ENCODE measurements around the gene RBBP8NL. TPM values are rescaled to one million over a fixed set of nuclear protein-coding genes. Genes with fewer than 3 reads are reported as not detected.

Gene RBBP8NL
- not detected in 2 replicates for total RNA-seq

GRCh38 chr20:62427172-62428001, at the start of gene RBBP8NL:
TSS of gene RBBP8NL (minus strand) at chr20:62427539. CDS start at chr20:62419647, 7,892 bp downstream.

GRCh38 chr20:62475772-62476055, 48.4 kb upstream of the RBBP8NL start, which contains the start of gene GATA5:
TSS of gene GATA5 (minus strand) at chr20:62475995. CDS start at chr20:62475521, 474 bp downstream.

GRCh38 chr20:62407221-62407992, 19.9 kb downstream of the RBBP8NL start, which contains the start of gene CABLES2:
TSS of gene CABLES2 (minus strand) at chr20:62407285. CDS start at chr20:62407276, 9 bp downstream.

GRCh38 chr20:62386383-62387218, 40.7 kb downstream of the RBBP8NL start, which contains the start of gene RPS21:
TSS of gene RPS21 (plus strand) at chr20:62387103. CDS start at chr20:62387339, 236 bp downstream.

GRCh38 chr20:62367136-62367632, 60.2 kb downstream of the RBBP8NL start, which contains the start of gene LAMA5:
TSS of gene LAMA5 (minus strand) at chr20:62367312. CDS start at chr20:62367245, 67 bp downstream.

Other genes with a start within 250 kb of the RBBP8NL start
- 14.7 and 33.3 TPM in 2 replicates for gene MTG2, start 244.5 kb downstream of the RBBP8NL start, total RNA-seq
- gene HRH3, start 207.3 kb downstream of the RBBP8NL start, total RNA-seq = not detected in 2 replicates
- 27.6 and 28.5 TPM in 2 replicates for gene OSBPL2, start 189.0 kb downstream of the RBBP8NL start, total RNA-seq
- 61.3 and 62.5 TPM in 2 replicates for gene ADRM1, start 124.5 kb downstream of the RBBP8NL start, total RNA-seq
- gene LAMA5, start 60.2 kb downstream of the RBBP8NL start, total RNA-seq = 4.4 and 4.8 TPM in 2 replicates
- gene RPS21, start 40.4 kb downstream of the RBBP8NL start, total RNA-seq = 801 and 1,041 TPM in 2 replicates
- 1.6 and 2.2 TPM in 2 replicates for gene CABLES2, start 20.3 kb downstream of the RBBP8NL start, total RNA-seq
- gene GATA5, start 48.5 kb upstream of the RBBP8NL start, total RNA-seq = not detected in 2 replicates
- gene SLCO4A1, start 215.0 kb upstream of the RBBP8NL start, total RNA-seq = 0.11 and 0.13 TPM in 2 replicates

Data from articular chondrocyte of knee joint (primary cell).